Thoracic aorta (tissue), 2 donors: ENCODE data around the gene NCOA5. TPM values are rescaled to one million over a fixed set of nuclear protein-coding genes. Genes with fewer than 3 reads are reported as not detected.
A peak's percentile ranks its signal among the peaks of the same experiment; 100 is the strongest.

Experiments
- ATAC-seq: fragments of 150-250 bp; one replicate; pipeline ENCODE4 v1.8.0; 2017; ENCODE audit warnings: low read depth; ENCODE audit not compliant: insufficient number of reproducible peaks, low FRiP score
- DNase-seq: peaks from one replicate; pipeline ENCODE4 v3.0.0-alpha.2; 2020; ENCODE audit warnings: low spot score
- H3K27ac ChIP-seq, 2 donors: fragments of 200-600 bp; sonication (generic); 1 replicate in 1 of 2; 2 replicates in 1 of 2; pipeline ENCODE4 v1.5.1; 2016; ENCODE audit warnings: mild to moderate bottlenecking in 2 of 2, moderate library complexity in 2 of 2
- H3K27me3 ChIP-seq: fragments of 200-600 bp; sonication (generic); replicated peaks from 2 replicates; pipeline ENCODE4 v1.6.0; 2016; ENCODE audit warnings: mild to moderate bottlenecking; ENCODE audit not compliant: insufficient read depth
- H3K36me3 ChIP-seq: fragments of 200-600 bp; sonication (generic); one replicate; pipeline ENCODE4 v1.5.1; 2016
- H3K4me1 ChIP-seq, 2 donors: fragments of 200-600 bp; sonication (generic); 1 replicate in 1 of 2; 2 replicates in 1 of 2; pipeline versions ENCODE4 v1.5.1 to v1.6.0; 2016; ENCODE audit warnings: low read depth in 2 of 2, mild to moderate bottlenecking in 1 of 2; ENCODE audit not compliant: control insufficient read depth in 1 of 2
- H3K4me3 ChIP-seq: fragments of 200-600 bp; sonication (generic); 2 replicates; pipeline ENCODE4 v1.5.1; 2016; ENCODE audit warnings: mild to moderate bottlenecking
- H3K9me3 ChIP-seq: fragments of 200-600 bp; sonication (generic); 2 replicates; pipeline ENCODE4 v1.5.1; 2016
- total RNA-seq, 2 donors: library from RNA; depleted of rRNA; stranded (reverse); fragments of >200 nt; gene quantifications; one replicate each; pipeline versions ENCODE4 v1.1.0 to v1.2.3, GENCODE V29; 2016
- TF ChIP-seq, protein P1 (sequence below): fragments of 200-600 bp; sonication (generic); IDR thresholded peaks from one replicate; pipeline ENCODE4 v1.5.1; 2019; ENCODE audit warnings: antibody characterized with exemption

NCOA5 gene
- total RNA-seq, 2 donors from 2014 or later = 23.7 to 28.6 TPM

DNA sequence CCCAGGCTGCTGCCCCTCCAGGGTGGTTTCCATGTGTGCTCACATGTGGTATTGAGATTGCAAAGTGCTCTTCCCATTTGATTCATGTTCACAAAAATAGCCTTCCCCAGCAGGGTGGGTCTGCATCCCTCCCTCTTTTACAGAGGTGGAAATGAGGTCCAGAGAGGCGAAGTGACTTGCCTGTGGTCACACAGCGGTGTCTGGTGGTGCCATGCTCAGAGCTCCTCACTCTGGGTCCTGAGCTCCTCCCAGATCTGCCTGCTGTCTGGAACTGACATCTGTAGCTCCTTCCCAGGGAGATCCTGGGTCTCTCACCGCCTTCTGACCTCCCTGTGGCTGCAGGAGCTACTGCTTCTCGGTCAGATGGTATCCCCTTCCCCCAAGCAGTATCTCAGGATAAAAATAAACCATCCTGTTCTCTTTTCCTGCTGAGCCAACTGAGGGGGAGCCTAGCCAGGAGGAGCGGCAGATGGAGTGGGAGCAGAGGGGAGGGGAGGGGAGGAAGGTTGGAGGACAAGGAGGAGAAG, 40.3 kb upstream of the NCOA5 start:
- H3K27ac ChIP-seq = no peak overlapping the region
- no peak for DNase-seq
- no peaks in the 10 kb centered on the region for H3K27me3 ChIP-seq
- TF ChIP-seq, protein P1, sequence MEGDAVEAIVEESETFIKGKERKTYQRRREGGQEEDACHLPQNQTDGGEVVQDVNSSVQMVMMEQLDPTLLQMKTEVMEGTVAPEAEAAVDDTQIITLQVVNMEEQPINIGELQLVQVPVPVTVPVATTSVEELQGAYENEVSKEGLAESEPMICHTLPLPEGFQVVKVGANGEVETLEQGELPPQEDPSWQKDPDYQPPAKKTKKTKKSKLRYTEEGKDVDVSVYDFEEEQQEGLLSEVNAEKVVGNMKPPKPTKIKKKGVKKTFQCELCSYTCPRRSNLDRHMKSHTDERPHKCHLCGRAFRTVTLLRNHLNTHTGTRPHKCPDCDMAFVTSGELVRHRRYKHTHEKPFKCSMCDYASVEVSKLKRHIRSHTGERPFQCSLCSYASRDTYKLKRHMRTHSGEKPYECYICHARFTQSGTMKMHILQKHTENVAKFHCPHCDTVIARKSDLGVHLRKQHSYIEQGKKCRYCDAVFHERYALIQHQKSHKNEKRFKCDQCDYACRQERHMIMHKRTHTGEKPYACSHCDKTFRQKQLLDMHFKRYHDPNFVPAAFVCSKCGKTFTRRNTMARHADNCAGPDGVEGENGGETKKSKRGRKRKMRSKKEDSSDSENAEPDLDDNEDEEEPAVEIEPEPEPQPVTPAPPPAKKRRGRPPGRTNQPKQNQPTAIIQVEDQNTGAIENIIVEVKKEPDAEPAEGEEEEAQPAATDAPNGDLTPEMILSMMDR = no peak
- no peak overlapping the region for H3K4me3 ChIP-seq
- ATAC-seq = no peak
- H3K4me1 ChIP-seq = peaks cover 0 to 27% of the 10 kb centered on the region in 2 donors
- H3K36me3 ChIP-seq = no peaks in the 10 kb centered on the region
- no peaks in the 10 kb centered on the region for H3K9me3 ChIP-seq

DNA sequence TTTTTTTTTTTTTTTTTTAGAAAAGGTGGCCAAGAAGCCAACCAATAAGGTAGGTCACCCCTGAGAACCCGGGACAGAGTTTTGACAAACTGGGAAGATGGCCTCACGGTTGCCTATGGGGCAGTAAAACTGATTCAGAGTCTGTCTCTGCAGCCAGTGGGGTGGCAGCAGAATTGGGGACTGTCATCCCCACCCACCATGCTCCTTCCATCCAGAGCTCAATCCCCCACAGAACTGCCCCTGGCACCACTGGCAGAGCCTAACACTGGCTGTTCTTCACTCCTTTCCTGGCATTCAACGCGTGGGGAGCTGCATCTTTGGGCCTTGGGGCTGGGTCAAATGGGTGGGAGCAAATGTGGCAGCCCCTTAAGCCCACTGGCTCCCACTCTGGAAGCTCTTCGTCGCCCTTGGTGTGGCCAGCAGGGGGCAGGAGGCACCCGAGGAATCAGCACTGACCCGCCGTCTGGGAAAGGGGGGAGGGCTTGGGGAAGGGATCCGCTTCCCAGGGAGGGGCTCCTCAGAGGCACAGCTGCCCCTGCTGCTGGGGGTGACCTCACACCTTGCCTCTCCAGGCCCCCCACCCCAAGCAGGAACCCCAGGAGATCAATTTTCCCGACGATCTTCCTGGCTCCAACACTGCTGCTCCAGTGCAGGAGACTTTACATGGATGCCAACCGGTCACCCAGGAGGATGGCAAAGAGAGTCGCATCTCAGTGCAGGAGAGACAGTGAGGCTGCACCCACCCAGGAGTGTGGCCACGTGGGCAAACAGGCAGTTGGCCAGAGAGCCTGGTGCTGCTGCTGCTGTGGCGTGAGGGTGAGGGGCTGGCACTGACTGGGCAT, 38.8 kb upstream of the NCOA5 start:
- H3K27me3 ChIP-seq = no peaks in the 10 kb centered on the region
- TF ChIP-seq, protein P1 = peak; percentile 51
- peaks cover 5% of the 10 kb centered on the region for H3K36me3 ChIP-seq
- no peak for DNase-seq
- no peak overlapping the region for H3K27ac ChIP-seq
- H3K4me3 ChIP-seq = no peak overlapping the region
- no peaks in the 10 kb centered on the region for H3K9me3 ChIP-seq
- ATAC-seq = no peak
- peaks cover 0 to 27% of the 10 kb centered on the region in 2 donors for H3K4me1 ChIP-seq

DNA sequence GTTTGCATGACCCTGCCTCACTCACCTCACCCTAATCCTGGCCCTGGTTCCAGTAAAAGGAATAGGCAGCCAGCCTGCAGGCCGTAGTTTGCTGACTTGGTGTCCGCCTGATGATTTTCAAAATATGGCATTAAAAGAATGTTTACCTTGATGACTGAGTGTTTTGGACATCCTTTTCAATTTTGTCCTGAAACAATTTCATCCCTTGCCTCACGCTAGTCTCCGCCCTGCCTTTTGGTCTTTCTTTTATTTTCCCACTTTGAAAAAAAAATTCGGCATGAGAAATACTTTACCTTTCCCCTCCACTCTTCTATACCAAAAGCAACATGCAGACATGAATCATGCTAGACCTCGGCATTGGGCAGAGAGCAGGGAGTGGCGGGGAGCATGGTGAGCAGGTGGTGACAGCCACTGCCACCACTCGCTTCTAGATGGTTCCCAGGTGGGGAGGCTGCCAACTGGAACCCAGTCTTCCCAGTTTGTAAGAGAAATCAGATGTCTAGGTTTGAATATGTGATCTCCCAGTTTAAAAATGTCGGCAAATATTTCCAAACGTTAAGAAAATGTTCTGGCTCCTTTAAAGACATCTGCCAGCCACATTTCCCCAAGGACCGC, 37.7 kb upstream of the NCOA5 start:
- H3K27ac ChIP-seq = no peak overlapping the region
- TF ChIP-seq, protein P1 = no peak
- no peaks in the 10 kb centered on the region for H3K9me3 ChIP-seq
- ATAC-seq (no peak), DNase-seq (no peak)
- H3K4me1 ChIP-seq = peaks cover 0 to 20% of the 10 kb centered on the region in 2 donors
- no peak overlapping the region for H3K4me3 ChIP-seq
- no peaks in the 10 kb centered on the region for H3K27me3 ChIP-seq
- H3K36me3 ChIP-seq = peaks cover 12% of the 10 kb centered on the region

DNA sequence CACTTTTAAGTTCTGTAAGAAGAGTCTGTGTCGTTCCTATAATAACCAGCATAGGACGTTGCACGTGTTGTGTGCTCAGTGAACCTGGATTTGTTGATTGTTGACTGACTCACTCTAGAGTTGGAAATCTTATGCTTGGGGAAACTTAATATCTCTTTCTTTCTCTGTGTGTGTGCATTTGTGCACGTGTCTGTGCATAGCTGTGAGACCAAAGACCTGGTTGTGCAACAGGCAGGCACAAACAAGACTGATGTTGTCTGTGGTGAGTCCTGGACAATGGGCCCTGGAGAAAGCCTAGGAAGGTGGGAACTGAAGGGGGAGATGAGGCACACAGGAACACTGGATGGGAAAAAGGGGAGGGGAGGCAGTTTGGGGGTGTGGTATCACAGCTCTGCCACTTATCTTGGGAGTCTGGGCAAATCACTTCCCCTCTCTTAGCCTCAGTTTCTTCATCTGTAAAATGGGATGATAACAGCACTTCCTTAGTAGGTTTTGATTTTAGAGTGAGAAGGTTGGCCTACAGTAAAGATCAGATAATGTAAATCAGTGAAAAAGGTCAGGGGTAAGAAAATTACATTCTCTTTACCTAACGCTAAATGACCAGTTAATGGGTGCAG, 36.8 kb upstream of the NCOA5 start:
- ATAC-seq (no peak), DNase-seq (no peak)
- Histone ChIP-seq H3K27me3 (no peaks in the 10 kb centered on the region), H3K9me3 (no peaks in the 10 kb centered on the region), H3K4me3 (no peak overlapping the region), H3K36me3 (peaks cover 14% of the 10 kb centered on the region), H3K27ac (no peak overlapping the region), H3K4me1 (peaks cover 0 to 13% of the 10 kb centered on the region in 2 donors)
- TF ChIP-seq, protein P1 = no peak
